Stimulated activated CD4-positive, alpha-beta T cell treated with anti-CD3 and anti-CD28 coated beads, TNF-alpha, amount 100 ng/mL, for 48 hours (primary cell): ENCODE data around the gene FASTKD3.

ENCODE experiments used
- DNase-seq, 3 donors: peaks; one replicate each; pipeline ENCODE4 v3.0.0-alpha.2; 2020; ENCODE audit warnings: low read depth in 3 of 3

Gene FASTKD3

DNA sequence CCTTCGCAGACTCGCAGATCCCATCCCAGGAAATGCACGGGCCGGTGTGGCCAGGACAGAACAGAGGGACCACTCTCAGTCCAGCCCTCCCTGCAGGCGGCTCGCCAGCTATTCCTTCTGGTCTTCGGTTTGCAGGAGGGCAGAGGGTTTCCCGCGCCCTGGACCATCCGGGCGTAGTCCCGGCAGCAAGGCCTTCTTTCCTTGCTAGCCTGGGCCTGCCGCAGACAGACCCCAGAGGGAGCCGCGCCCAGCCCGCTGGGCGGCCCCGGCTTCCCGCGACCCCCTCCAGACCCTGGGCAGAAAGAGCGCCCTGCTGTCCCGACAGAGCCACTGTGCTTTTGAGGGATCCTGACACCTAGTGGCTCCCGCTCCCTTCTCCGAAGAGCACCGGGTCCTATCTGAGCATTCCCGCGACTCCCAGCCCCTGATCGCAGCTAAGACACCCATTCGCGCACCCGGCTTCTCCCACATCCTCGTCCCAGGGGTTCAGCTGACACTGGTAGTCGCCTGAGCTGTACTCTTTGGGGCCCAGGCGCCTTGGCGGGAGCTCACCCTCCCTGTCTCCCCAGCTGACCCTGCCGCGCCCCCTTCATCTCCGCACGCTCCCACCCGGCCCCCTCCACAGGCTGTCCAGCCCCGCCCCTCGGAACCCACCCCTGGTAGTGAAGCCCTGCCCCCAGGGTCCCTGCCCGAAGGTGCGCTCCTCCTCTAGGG, 19.0 kb downstream of the FASTKD3 start:
- DNase-seq, result no peak

GRCh38 chr5:7848296-7848695, 20.5 kb downstream of the FASTKD3 start:
- no peak for DNase-seq

DNA sequence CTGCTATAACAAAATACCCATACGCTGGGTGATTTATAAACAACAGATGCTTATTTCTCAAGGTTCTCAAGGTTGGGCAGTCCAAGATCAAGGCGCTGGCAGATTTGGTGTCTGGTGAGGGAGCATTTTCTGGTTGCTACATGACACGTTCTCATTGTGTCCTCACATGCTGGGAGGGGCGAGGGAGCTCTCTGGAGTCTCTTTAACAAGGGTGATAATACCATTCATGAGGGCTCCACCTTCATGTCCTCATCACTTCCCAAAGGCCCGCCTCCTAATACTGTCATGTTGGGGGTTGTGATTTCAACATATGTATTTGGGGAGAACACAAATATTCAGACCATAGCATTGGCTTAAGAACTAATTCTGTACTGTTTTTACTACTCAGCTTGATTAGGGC, 22.5 kb downstream of the FASTKD3 start:
- no peak for DNase-seq

GRCh38 chr5:7845557-7845956, 23.3 kb downstream of the FASTKD3 start:
- DNase-seq, result no peak

DNA sequence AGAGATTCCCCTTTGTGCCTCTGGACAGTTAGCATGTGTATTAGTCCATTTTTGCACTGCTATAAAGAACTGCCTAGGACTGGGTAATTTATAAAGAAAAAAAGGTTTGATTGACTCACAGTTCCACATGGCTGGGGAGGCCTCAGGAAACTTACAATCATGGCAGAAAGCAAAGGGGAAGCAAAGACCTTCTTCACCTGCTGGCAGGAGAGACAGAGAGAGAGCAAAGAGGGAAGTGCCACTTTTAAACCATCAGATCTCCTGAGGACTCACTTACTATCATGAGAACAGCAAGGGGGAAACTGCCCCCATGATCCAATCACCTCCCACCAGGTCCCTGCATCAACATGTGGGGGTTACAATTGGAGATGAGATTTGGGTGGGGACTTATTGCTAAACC, 23.9 kb downstream of the FASTKD3 start:
- DNase-seq, result no peak

DNA sequence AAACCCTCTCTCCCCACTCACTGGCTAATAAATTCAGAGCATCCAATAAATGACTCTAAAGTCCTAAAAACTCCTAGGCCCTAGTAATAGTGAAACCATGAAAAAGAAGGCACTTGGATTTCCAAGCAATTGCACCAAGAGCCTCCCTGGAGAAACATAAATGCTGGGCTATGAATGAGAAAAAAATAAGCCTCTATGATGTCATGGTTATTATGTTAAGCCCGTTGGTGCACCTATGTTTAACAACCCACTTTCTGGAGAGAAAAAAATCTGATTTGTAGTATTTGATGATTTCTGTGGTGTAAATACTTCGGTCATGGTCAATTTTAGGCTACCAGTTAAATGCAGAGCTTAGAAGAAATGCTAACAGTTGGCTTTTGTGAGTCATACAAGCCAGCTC, 26.3 kb downstream of the FASTKD3 start:
- no peak for DNase-seq

GRCh38 chr5:7837403-7837802, 31.4 kb downstream of the FASTKD3 start:
- DNase-seq, result no peak

DNA sequence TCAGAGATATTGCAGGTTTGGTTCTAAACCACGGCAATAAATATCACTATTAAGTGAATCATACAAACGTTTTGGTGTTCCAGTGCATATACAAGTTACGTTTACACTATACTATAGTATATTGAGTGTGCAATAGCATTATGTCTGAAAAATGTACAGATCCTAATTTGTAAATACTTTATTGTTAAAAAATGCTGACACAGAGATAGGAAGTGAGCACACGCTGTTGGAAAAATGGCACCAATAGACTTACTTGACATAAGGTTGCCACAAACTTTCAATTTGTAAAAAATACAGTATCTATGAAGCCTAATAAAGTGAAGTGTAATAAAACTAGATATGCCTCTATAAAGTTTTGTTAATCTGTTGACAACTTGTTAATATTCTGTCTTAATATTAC, 33.8 kb downstream of the FASTKD3 start:
- DNase-seq, result no peak

DNA sequence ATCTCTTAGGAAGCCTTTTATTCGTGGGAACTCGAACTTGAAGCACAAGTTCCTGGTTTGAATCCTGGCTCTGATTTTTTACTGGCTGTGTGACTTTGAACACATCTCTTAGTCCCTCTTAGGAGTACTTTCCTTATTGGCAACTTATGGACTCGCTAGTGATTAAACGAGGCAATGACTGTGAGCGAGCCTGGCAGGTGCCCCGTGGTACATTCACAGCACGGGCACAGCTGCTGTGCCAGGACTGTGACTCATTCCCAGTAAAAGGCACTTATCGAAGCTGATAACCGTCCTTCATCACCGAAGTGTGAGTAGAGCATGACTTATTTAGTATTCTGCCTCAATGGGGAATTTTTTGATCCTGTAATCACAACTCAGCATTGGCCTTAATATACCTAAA, 40.6 kb downstream of the FASTKD3 start:
- no peak for DNase-seq

GRCh38 chr5:7827610-7828009, 41.2 kb downstream of the FASTKD3 start:
- no peak for DNase-seq

GRCh38 chr5:7825630-7826029, 43.2 kb downstream of the FASTKD3 start:
- DNase-seq, result no peak

- no peak for DNase-seq
These were observed 43.8 kb downstream of the FASTKD3 start for GRCh38 chr5:7824995-7825394.

DNA sequence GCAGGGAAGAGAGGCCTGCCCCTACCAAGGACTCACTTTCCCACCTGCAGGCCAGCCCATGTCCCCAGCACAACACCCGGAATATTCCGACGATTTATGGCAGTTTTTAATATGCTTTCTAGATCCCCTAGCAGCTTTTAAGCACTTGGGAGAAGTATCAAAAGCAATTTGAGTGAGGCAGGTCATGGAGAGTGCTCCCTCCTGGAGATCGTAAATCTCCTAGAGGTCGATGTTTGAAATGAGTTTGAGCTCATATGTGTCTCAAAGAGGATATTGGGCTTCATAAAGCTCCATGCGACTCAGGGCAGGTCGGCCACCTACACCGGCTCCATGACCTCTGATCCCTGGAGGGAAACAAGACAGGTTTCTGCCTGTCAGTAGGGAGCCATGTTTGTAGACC, 45.2 kb downstream of the FASTKD3 start:
- DNase-seq, result no peak

DNA sequence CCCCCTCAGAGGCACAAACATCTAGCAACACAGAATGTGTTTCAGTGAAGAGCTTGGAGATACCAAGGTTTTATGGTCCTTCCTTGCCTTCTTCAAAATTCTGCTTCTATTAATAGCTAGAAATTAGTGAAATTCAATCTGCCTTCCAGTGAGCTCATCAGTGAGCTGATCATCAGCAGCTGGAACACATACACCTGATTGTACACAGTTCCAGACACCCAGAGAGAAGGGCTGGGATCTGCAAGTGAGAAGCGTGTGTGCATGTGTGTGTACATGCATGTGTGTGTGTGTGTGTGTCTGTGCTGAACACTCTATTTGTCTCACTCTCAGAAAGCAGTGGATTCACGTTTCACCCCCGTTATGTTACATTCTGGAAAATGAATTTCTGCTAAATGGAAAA, 46.4 kb downstream of the FASTKD3 start:
- DNase-seq, result no peak

DNA sequence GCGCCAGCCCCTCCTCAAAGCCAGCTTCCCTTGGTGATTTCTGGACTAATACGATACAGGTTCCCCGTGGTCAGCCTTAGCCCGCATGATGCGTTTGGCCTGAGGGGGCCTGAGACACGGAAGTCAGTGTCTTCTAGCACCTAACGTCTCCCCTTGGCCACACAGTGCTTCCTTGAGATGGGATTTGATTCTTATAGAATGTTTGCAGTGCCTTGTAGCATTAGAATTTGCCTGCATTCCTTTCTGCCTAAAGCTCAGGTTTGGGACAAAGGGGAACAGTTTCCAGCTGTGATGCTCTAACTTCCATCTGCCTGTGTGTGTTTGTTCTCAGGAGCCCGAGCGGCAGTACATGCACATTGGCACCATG, 52.3 kb downstream of the FASTKD3 start:
- no peak for DNase-seq

- DNase-seq, result peak; percentile 40 to 59 (median 50)
These were observed 52.8 kb downstream of the FASTKD3 start for GRCh38 chr5:7815892-7816534.

DNA sequence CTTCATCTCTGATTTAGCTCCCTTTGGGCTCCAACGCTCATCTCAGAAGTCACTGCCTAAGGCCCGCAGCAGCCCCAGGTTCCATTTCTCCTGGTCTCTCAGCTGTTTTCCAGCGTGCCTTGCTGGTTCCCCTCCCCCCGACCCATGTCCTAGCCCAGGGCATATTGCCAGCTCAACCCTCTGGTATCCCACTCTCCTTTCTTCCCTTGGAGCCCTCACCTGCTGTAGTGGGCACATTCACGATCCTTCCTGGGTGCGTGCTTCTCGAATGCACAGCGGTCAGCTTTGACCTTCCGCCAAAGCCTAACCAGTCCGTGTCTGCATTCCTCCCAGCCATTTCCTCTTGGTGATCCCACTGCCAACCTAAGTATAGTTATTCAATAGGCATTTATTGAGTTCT, 54.0 kb downstream of the FASTKD3 start:
- DNase-seq, result no peak

DNA sequence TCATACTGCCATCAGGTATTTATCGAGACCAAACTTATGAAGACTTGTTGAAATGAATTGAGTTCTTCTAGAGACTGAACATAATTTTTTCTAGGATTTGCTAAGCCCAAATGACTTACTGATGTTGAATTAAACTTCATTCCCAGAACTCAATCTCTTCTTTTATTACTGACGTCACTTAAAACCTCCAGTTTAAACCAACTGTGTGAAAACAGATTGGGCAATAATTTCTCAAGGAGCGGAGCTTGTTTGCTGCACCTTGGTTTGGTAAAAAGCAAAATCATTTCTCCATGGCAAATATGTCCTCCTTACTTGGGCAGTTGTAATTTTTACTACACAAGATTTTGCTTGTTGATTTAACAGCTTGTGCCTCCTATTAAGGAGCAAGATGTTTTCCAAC, 55.3 kb downstream of the FASTKD3 start:
- no peak for DNase-seq

- DNase-seq, result no peak
These were observed 55.8 kb downstream of the FASTKD3 start for GRCh38 chr5:7813007-7813406.

- DNase-seq, result no peak
These were observed 57.1 kb downstream of the FASTKD3 start for GRCh38 chr5:7811715-7812114.
